GM13976 (cell line): ENCODE data around the gene SATL1.
A peak's percentile ranks its signal among the peaks of the same experiment; 100 is the strongest.
"Not testable (repeated sequence)": the region's sequence is repeated elsewhere in the genome, so short reads cannot be mapped to it uniquely, and the experiment has no call there.

Experiments used
- DNase-seq: peaks from one replicate; pipeline ENCODE4 v3.0.0; 2012; ENCODE audit warnings: low spot score
- CTCF ChIP-seq: IDR thresholded peaks from 2 replicates; pipeline ENCODE4 v1.5.1; 2012; ENCODE audit warnings: borderline replicate concordance, mild to moderate bottlenecking; ENCODE audit not compliant: insufficient read depth; ENCODE audit errors: extremely low read depth, missing control alignments, control extremely low read depth
- in situ Hi-C: fragments of 300-500 bp; cut with MboI; formaldehyde crosslinking; loops from one replicate; pipeline ENCODE4 v1.12.0; 2022; ENCODE audit warnings: low sequenced_read_pairs, mixed read lengths, inconsistent platforms; ENCODE audit not compliant: unreplicated experiment

SATL1 gene

GRCh38 chrX:85111347-85111746 lies 132.2 kb downstream of the SATL1 start:
- DNase-seq, result no peak

GRCh38 chrX:85109235-85109634 lies 134.3 kb downstream of the SATL1 start:
- peak; percentile 38 for TF ChIP-seq CTCF
- peak; percentile 28 for DNase-seq
- in situ Hi-C loops, result no loop called here

More at GRCh38 chrX:85111347-85111746, 132.2 kb downstream of the SATL1 start:
- in situ Hi-C loops, result no loop called here
- TF ChIP-seq CTCF, result peak; percentile 54

- in situ Hi-C loops, result no loop called here
- no peak for DNase-seq
- no peak for TF ChIP-seq CTCF
These were observed 135.4 kb downstream of the SATL1 start for GRCh38 chrX:85108165-85108564.

- TF ChIP-seq CTCF, result no peak
- in situ Hi-C loops, result no loop called here
- no peak for DNase-seq
These were observed 136.2 kb downstream of the SATL1 start for GRCh38 chrX:85107407-85107806.

- DNase-seq, result no peak
- in situ Hi-C loops, result no loop called here
- no peak for TF ChIP-seq CTCF
These were observed 154.2 kb downstream of the SATL1 start for GRCh38 chrX:85089321-85089840.

- TF ChIP-seq CTCF, result peak; percentile 73
- DNase-seq, result peak; percentile 50
- in situ Hi-C loops, result no loop called here
These were observed 158.7 kb downstream of the SATL1 start for GRCh38 chrX:85084770-85085393.

- DNase-seq, in situ Hi-C loops: not testable (repeated sequence)
These were observed 166.3 kb downstream of the SATL1 start for GRCh38 chrX:85077247-85077646.
